Lung (tissue), 12 donors: ENCODE results near the gene FBXO42. TPM values are rescaled to one million over a fixed set of nuclear protein-coding genes. Genes with fewer than 3 reads are reported as not detected.
"Not testable (repeated sequence)": the region's sequence is repeated elsewhere in the genome, so short reads cannot be mapped to it uniquely, and the experiment has no call there.

ENCODE experiments used
- ATAC-seq: fragments of 200-7000 bp; cut with Tn5 transposase; one replicate; pipeline ENCODE4 v1.9.1; 2020; ENCODE audit warnings: moderate number of reproducible peaks; ENCODE audit not compliant: insufficient read depth, low FRiP score
- DNase-seq, 3 donors: peaks; one replicate each; pipeline ENCODE4 v3.0.0-alpha.2; 2013 to 2017
- H3K27ac ChIP-seq, 2 donors: one replicate each; pipeline ENCODE4 v1.5.1; 2013; ENCODE audit warnings: mild to moderate bottlenecking in 2 of 2, moderate library complexity in 2 of 2, control low read depth in 1 of 2, inconsistent platforms in 1 of 2, low read depth in 1 of 2, low read length in 1 of 2
- H3K27me3 ChIP-seq, 3 donors: one replicate each; pipeline ENCODE4 v1.5.1; 2013; ENCODE audit warnings: low read length in 2 of 3; ENCODE audit not compliant: control insufficient read depth in 3 of 3, insufficient read depth in 3 of 3
- H3K36me3 ChIP-seq, 4 donors: one replicate each; pipeline ENCODE4 v1.5.1; 2013; ENCODE audit warnings: low read length in 4 of 4, mild to moderate bottlenecking in 1 of 4, moderate library complexity in 1 of 4; ENCODE audit not compliant: control insufficient read depth in 4 of 4, insufficient read depth in 4 of 4
- H3K4me1 ChIP-seq, 5 donors: one replicate each; pipeline ENCODE4 v1.5.1; 2013; ENCODE audit warnings: low read length in 5 of 5, mild to moderate bottlenecking in 2 of 5, moderate library complexity in 1 of 5; ENCODE audit not compliant: control insufficient read depth in 5 of 5, insufficient read depth in 5 of 5
- H3K4me3 ChIP-seq: one replicate; pipeline ENCODE4 v1.5.1; 2013; ENCODE audit warnings: mild to moderate bottlenecking, control low read depth, moderate library complexity
- H3K9ac ChIP-seq, 2 donors: one replicate each; pipeline ENCODE4 v1.5.1; 2013; ENCODE audit warnings: low read length in 2 of 2, control low read depth in 1 of 2; ENCODE audit not compliant: insufficient read depth in 1 of 2
- H3K9me3 ChIP-seq, 4 donors: one replicate each; pipeline ENCODE4 v1.5.1; 2013; ENCODE audit warnings: low read length in 3 of 4, mild to moderate bottlenecking in 1 of 4, moderate library complexity in 1 of 4; ENCODE audit not compliant: control insufficient read depth in 4 of 4, insufficient read depth in 3 of 4
- WGBS, 2 donors: extraction: QIAGEN DNeasy Blood & Tissue Kit; methylation state at CpG; one replicate each; pipeline ENCODE4 v1.1.7; 2013; 5-methylcytosine and 5-hydroxymethylcytosine counted together
- polyA plus RNA-seq, 2 donors: library from polyadenylated mRNA; stranded (reverse); fragments of 200-250 nt; gene quantifications; one replicate each; pipeline ENCODE4 v1.2.1, GENCODE V29; 2013
- total RNA-seq, 2 donors: library from RNA; depleted of rRNA in 1 of 2; stranded (reverse); fragments of >200 nt in 1 of 2; gene quantifications; one replicate each; pipeline ENCODE4 v1.2.1, GENCODE V29; 2014 to 2021
- TF ChIP-seq, protein P1 (sequence below): IDR thresholded peaks from 2 replicates; pipeline ENCODE4 v1.5.1; 2012; ENCODE audit warnings: mild to moderate bottlenecking; ENCODE audit errors: control extremely low read depth, extremely low read depth
- donor health status: control.
- donor health status: control.
- donor health status: Bipolar disorder and iron deficiency.
- donor health status: healthy.
- donor health status: DM: yes; HTN: yes; CAD: no.

Gene FBXO42
- total and polyA plus RNA-seq, 4 donors, result 7.3 to 28.6 (median 14.8) TPM

DNA sequence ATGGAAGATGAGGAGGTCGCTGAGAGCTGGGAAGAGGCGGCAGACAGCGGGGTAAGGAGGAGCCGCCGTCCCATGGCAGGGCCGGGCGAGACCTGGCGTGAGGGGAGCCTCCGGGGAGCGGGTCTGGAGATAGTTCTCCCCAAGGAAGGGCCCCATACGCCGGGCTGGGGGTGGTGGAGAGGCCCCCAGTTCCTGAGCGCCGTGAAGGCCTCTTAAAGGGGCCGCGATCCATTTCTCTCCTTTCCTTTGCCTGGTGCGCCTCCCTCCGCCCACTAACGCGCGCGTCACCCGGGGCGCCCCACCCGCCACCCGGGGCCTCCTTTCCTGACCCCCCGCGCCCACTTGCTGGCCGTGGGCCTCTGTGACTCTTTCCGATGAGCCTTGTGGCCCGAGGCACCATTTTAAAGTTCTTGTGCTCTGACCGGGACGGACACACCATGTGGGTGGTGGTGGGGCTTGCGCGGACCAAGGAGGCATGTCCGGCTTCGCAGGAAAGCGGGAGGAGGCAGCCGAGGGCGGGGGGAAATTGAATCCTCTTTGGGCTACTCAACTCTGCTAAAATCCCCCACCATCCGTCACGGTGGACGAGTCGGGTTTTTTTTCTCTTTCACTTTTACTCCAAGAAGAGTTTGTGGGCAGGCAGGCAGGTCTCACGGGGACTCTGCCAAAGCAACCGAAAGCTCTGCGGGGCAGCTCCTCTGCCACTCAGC lies 15.1 kb upstream of the FBXO42 start:
- DNase-seq, result peak in 2 of 3 donors; percentile 77 to 92
- Histone ChIP-seq H3K4me3 (peak overlapping the region; percentile 79), H3K36me3 (peaks cover 0 to 3% (median 0%) of the 10 kb centered on the region in 4 donors), H3K9me3 (no peaks in the 10 kb centered on the region), H3K27ac (peak overlapping the region; percentile 94 to 98), H3K4me1 (peaks cover 0 to 18% (median 9%) of the 10 kb centered on the region in 5 donors), H3K27me3 (no peaks in the 10 kb centered on the region), H3K9ac (peak overlapping the region; percentile 51 to 89)
- TF ChIP-seq, protein P1, sequence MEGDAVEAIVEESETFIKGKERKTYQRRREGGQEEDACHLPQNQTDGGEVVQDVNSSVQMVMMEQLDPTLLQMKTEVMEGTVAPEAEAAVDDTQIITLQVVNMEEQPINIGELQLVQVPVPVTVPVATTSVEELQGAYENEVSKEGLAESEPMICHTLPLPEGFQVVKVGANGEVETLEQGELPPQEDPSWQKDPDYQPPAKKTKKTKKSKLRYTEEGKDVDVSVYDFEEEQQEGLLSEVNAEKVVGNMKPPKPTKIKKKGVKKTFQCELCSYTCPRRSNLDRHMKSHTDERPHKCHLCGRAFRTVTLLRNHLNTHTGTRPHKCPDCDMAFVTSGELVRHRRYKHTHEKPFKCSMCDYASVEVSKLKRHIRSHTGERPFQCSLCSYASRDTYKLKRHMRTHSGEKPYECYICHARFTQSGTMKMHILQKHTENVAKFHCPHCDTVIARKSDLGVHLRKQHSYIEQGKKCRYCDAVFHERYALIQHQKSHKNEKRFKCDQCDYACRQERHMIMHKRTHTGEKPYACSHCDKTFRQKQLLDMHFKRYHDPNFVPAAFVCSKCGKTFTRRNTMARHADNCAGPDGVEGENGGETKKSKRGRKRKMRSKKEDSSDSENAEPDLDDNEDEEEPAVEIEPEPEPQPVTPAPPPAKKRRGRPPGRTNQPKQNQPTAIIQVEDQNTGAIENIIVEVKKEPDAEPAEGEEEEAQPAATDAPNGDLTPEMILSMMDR, result no peak
- WGBS, 2 donors, result 0% methylated on average over 45 to 47 of the region's 47 CpGs
- peak; percentile 83 for ATAC-seq

DNA sequence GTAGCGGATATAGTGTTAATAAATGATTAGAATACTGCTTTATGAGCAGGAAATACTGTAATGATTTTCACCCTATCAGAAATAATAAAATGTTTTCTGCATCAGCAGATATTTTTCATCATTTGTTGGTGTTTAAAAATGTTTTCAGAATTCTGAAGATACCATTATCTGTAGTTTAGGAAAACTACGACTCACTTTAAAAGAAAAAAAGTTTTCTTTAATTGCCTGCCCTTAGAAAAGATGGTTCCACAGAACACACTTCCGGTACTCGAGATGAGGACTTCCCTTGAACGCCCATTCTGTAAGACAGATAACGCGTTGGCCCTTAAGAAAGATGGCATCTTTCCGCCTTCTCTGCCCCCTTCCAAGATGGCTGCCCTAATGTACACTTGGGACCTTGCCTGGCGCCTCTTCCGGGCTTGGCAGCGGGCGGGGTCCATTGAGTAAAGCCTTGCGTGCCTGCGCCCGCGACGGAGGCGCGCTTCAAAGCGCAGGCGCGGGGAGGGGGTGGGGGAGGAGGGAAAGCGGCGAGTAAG lies 14.5 kb upstream of the FBXO42 start, which contains the start of gene SZRD1:
Gene SZRD1, plus strand, starts transcription at position 521 of the 536 bp plus-strand sequence. CDS start 16 bp downstream, outside the sequence.
- H3K36me3 ChIP-seq, result peaks cover 0 to 3% (median 0%) of the 10 kb centered on the region in 4 donors
- peak within 1 kb of the TSS; percentile 94 to 98 for H3K27ac ChIP-seq
- H3K9me3 ChIP-seq, result no peaks in the 10 kb centered on the region
- 2 to 3% methylated on average over 24 of the region's 24 CpGs for WGBS, 2 donors
- no peaks in the 10 kb centered on the region for H3K27me3 ChIP-seq
- H3K4me1 ChIP-seq, result peaks cover 0 to 17% (median 7%) of the 10 kb centered on the region in 5 donors
- ATAC-seq (peak; percentile 87), DNase-seq (peak; percentile 99 to 100 (median 100))
- peak within 1 kb of the TSS; percentile 51 to 89 for H3K9ac ChIP-seq
- peak within 1 kb of the TSS; percentile 79 for H3K4me3 ChIP-seq
- TF ChIP-seq, protein P1, result no peak

DNA sequence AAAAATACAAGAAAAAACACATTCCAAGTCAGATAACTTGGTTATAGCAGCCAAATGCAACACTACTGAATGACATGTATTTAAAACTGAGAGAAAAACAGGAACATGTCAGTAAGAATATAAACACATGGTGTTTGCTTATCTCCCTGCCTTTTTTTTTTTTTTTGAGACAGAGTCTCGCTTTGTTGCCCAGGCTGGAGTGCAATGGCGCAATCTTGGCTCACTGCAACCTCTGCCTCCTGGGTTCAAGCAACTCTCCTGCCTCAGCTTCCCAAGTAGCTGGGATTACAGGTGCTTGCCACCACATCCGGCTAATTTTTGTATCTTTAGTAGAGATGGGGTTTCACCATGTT lies 12.8 kb upstream of the FBXO42 start:
- not testable (repeated sequence) for H3K27ac ChIP-seq, H3K27me3 ChIP-seq, ATAC-seq, H3K4me3 ChIP-seq, H3K9me3 ChIP-seq, H3K36me3 ChIP-seq, H3K9ac ChIP-seq
- 57 to 58% methylated on average over 3 of the region's 3 CpGs for WGBS, 2 donors
- H3K4me1 ChIP-seq, result peaks cover 0 to 17% (median 5%) of the 10 kb centered on the region in 5 donors
- DNase-seq, result peak in 2 of 3 donors; percentile 36 to 59

DNA sequence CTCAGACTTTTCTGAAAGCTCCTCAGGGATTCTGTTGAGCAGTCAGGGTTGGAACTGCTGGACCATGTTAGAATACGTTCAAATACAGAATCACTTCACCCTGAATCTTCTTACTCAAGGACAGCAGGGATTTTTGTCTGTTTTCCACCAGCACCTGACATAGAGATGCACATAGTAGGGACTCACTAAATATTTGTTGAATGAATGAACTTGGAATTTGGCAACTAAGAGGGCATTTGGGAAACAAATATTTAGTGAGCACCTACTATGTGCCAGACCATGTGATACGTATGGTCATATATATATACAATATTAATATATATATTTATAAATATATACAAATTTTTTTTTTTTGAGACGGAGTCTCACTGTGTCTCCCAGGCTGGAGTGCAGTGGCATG lies 4.6 kb upstream of the FBXO42 start:
- Histone ChIP-seq H3K27ac (no peak overlapping the region), H3K27me3 (no peaks in the 10 kb centered on the region), H3K9me3 (no peaks in the 10 kb centered on the region), H3K4me1 (peaks cover 0 to 6% (median 0%) of the 10 kb centered on the region in 5 donors), H3K4me3 (no peak overlapping the region), H3K9ac (no peak overlapping the region), H3K36me3 (peaks cover 0 to 4% (median 0%) of the 10 kb centered on the region in 4 donors)
- ATAC-seq (no peak), DNase-seq (no peak)
- WGBS, 2 donors, result 84 to 91% methylated on average over 3 of the region's 3 CpGs
- TF ChIP-seq, protein P1, result no peak
